ENCODE data around the gene SFRP2. TPM values are rescaled to one million over a fixed set of nuclear protein-coding genes. Genes with fewer than 3 reads are reported as not detected.

The SFRP2 gene
- total and polyA plus RNA-seq, 9 donors: 0.63 to 96.2 (median 11.7) TPM; not detected in 3

- no peaks in the 10 kb centered on the region for H3K27me3 ChIP-seq
- 54 to 59% (median 58%) methylated on average over 28 of the region's 28 CpGs for WGBS, 3 donors
- H3K4me1 ChIP-seq (ENCODE audit: insufficient read depth): peaks cover 5% of the 10 kb centered on the region
- TF ChIP-seq POLR2A (IDR thresholded peaks at IDR 0.05): no peak
- no peak for TF ChIP-seq EP300 (IDR thresholded peaks at IDR 0.05)
- TF ChIP-seq CTCF (IDR thresholded peaks at IDR 0.05): no peak
- no peak for DNase-seq
- no peaks in the 10 kb centered on the region for H3K9me3 ChIP-seq
- H3K36me3 ChIP-seq: no peaks in the 10 kb centered on the region
- no peak overlapping the region for H3K4me3 ChIP-seq
- intact Hi-C loops (cut with DNase I): loop anchor here in 1 of 4 donors (10.0 kb wide), 1 partner anchor 525 kb away; no protein-coding TSS in a partner anchor
- H3K27ac ChIP-seq: no peak overlapping the region
Observed at GRCh38 chr4:153789741-153790499, 1.0 kb upstream of the SFRP2 start.

- WGBS, 3 donors: 19 to 23% (median 19%) methylated on average over 15 of the region's 15 CpGs
- Histone ChIP-seq H3K27ac (no peak overlapping the region), H3K4me1 (ENCODE audit: insufficient read depth) (peaks cover 5% of the 10 kb centered on the region), H3K27me3 (no peaks in the 10 kb centered on the region), H3K4me3 (no peak overlapping the region), H3K36me3 (no peaks in the 10 kb centered on the region), H3K9me3 (no peaks in the 10 kb centered on the region)
- no peak for DNase-seq
- intact Hi-C loops (cut with DNase I): loop anchor here in 1 of 4 donors (10.0 kb wide), 1 partner anchor 527 kb away; no protein-coding TSS in a partner anchor
- no peak for TF ChIP-seq EP300 (IDR thresholded peaks at IDR 0.05)
- no peak for TF ChIP-seq CTCF (IDR thresholded peaks at IDR 0.05)
- TF ChIP-seq POLR2A (IDR thresholded peaks at IDR 0.05): no peak
Observed at GRCh38 chr4:153788051-153788412, 851 bp downstream of the SFRP2 start.

GRCh38 chr4:153787575-153787974 lies 1.3 kb downstream of the SFRP2 start:
- Histone ChIP-seq H3K4me3 (no peak overlapping the region), H3K4me1 (ENCODE audit: insufficient read depth) (peaks cover 5% of the 10 kb centered on the region), H3K9me3 (no peaks in the 10 kb centered on the region), H3K27ac (no peak overlapping the region), H3K36me3 (no peaks in the 10 kb centered on the region), H3K27me3 (no peaks in the 10 kb centered on the region)
- WGBS, 3 donors: 61 to 67% (median 62%) methylated on average over 5 of the region's 5 CpGs
- TF ChIP-seq EP300 (IDR thresholded peaks at IDR 0.05) (no peak), CTCF (IDR thresholded peaks at IDR 0.05) (no peak), POLR2A (IDR thresholded peaks at IDR 0.05) (no peak)
- intact Hi-C loops (cut with DNase I): loop anchor here in 1 of 4 donors (10.0 kb wide), 1 partner anchor 527 kb away; no protein-coding TSS in a partner anchor
- DNase-seq: no peak

GRCh38 chr4:153787061-153787560 lies 1.8 kb downstream of the SFRP2 start:
- no peak for TF ChIP-seq EP300 (IDR thresholded peaks at IDR 0.05)
- TF ChIP-seq POLR2A (IDR thresholded peaks at IDR 0.05): no peak
- TF ChIP-seq CTCF (IDR thresholded peaks at IDR 0.05): no peak
- H3K27ac ChIP-seq: no peak overlapping the region
- no peaks in the 10 kb centered on the region for H3K9me3 ChIP-seq
- no peaks in the 10 kb centered on the region for H3K27me3 ChIP-seq
- no peak overlapping the region for H3K4me3 ChIP-seq
- WGBS, 3 donors: 36 to 59% (median 44%) methylated on average over 1 of the region's 1 CpG
- peaks cover 5% of the 10 kb centered on the region for H3K4me1 ChIP-seq (ENCODE audit: insufficient read depth)
- no peaks in the 10 kb centered on the region for H3K36me3 ChIP-seq
- DNase-seq: no peak
- intact Hi-C loops (cut with DNase I): loop anchor here in 1 of 4 donors (10.0 kb wide), 1 partner anchor 528 kb away; no protein-coding TSS in a partner anchor
